ENCODE measurements around the gene PSMD5. TPM values are rescaled to one million over a fixed set of nuclear protein-coding genes. Genes with fewer than 3 reads are reported as not detected.

The PSMD5 gene
- total RNA-seq, 1 experiment from 2014 or later: 68.1 TPM

GRCh38 chr9:120888626-120889025, 45.9 kb upstream of the PSMD5 start:
- H3K9me3 ChIP-seq: no peaks in the 10 kb centered on the region
- Mint-ChIP-seq H3K4me3 (ENCODE audit: unreplicated experiment) (no peak overlapping the region), H3K27ac (ENCODE audit: unreplicated experiment) (no peak overlapping the region), H3K9me3 (ENCODE audit: unreplicated experiment) (no peaks in the 10 kb centered on the region), H3K4me1 (ENCODE audit: low read depth, unreplicated experiment) (peaks cover 14% of the 10 kb centered on the region), H3K27me3 (ENCODE audit: insufficient read depth, unreplicated experiment) (no peaks in the 10 kb centered on the region), H3K36me3 (ENCODE audit: insufficient read depth, unreplicated experiment) (no peaks in the 10 kb centered on the region)
- no TSS peak for BruUV-seq (replicated peaks)
- CTCF ChIA-PET: no interaction called here
- DNase-seq: no peak
- TF ChIP-seq CTCF (IDR thresholded peaks at IDR 0.05; ENCODE audit: insufficient read depth in 1 of 2, low read depth in 1 of 2, low read length in 1 of 2, severe bottlenecking in 1 of 2, unreplicated experiment in 1 of 2): no peak
- intact Hi-C loops (cut with micrococcal nuclease; ENCODE audit: unreplicated experiment): no loop called here
- H3K4me1 ChIP-seq: 0 out of 2 replicates have a peak, but pooled peaks cover 6% of the 10 kb centered on the region
- no peak overlapping the region for H3K4me3 ChIP-seq (ENCODE audit: low read depth, low read length)
- no peaks in the 10 kb centered on the region for H3K27me3 ChIP-seq (replicated peaks; ENCODE audit: control insufficient read depth, insufficient read depth, low read length)
- no peaks in the 10 kb centered on the region for H3K36me3 ChIP-seq (ENCODE audit: control insufficient read depth, insufficient read depth, low read length)
- POLR2A ChIA-PET: no interaction called here

GRCh38 chr9:120886490-120886967, 43.8 kb upstream of the PSMD5 start:
- H3K27ac Mint-ChIP-seq (ENCODE audit: unreplicated experiment): no peak overlapping the region
- Histone ChIP-seq H3K4me3 (ENCODE audit: low read depth, low read length) (no peak overlapping the region), H3K36me3 (ENCODE audit: control insufficient read depth, insufficient read depth, low read length) (no peaks in the 10 kb centered on the region), H3K4me1 (0 out of 2 replicates have a peak, but pooled peaks cover 6% of the 10 kb centered on the region), H3K27me3 (replicated peaks; ENCODE audit: control insufficient read depth, insufficient read depth, low read length) (no peaks in the 10 kb centered on the region), H3K9me3 (no peaks in the 10 kb centered on the region)
- CTCF ChIA-PET: interaction anchor here (1.4 kb wide), 1 partner anchor 14 kb away, joined by 4 read pairs; no protein-coding TSS in a partner anchor
- H3K27me3 Mint-ChIP-seq (ENCODE audit: insufficient read depth, unreplicated experiment): no peaks in the 10 kb centered on the region
- intact Hi-C loops (cut with micrococcal nuclease; ENCODE audit: unreplicated experiment): no loop called here
- POLR2A ChIA-PET: no interaction called here
- TF ChIP-seq CTCF (IDR thresholded peaks at IDR 0.05; ENCODE audit: insufficient read depth in 1 of 2, low read depth in 1 of 2, low read length in 1 of 2, severe bottlenecking in 1 of 2, unreplicated experiment in 1 of 2): no peak
- H3K9me3 Mint-ChIP-seq (ENCODE audit: unreplicated experiment): no peaks in the 10 kb centered on the region
- no peak for DNase-seq
- H3K4me1 Mint-ChIP-seq (ENCODE audit: low read depth, unreplicated experiment): peaks cover 14% of the 10 kb centered on the region
- no peak overlapping the region for H3K4me3 Mint-ChIP-seq (ENCODE audit: unreplicated experiment)
- BruUV-seq (replicated peaks): no TSS peak
- H3K36me3 Mint-ChIP-seq (ENCODE audit: insufficient read depth, unreplicated experiment): no peaks in the 10 kb centered on the region

- Histone ChIP-seq H3K4me3 (ENCODE audit: low read depth, low read length) (no peak overlapping the region), H3K4me1 (0 out of 2 replicates have a peak, but pooled peaks cover 6% of the 10 kb centered on the region), H3K27me3 (replicated peaks; ENCODE audit: control insufficient read depth, insufficient read depth, low read length) (no peaks in the 10 kb centered on the region), H3K36me3 (ENCODE audit: control insufficient read depth, insufficient read depth, low read length) (no peaks in the 10 kb centered on the region), H3K9me3 (no peaks in the 10 kb centered on the region)
- no TSS peak for BruUV-seq (replicated peaks)
- Mint-ChIP-seq H3K36me3 (ENCODE audit: insufficient read depth, unreplicated experiment) (no peaks in the 10 kb centered on the region), H3K4me1 (ENCODE audit: low read depth, unreplicated experiment) (peaks cover 12% of the 10 kb centered on the region), H3K27me3 (ENCODE audit: insufficient read depth, unreplicated experiment) (peaks cover under 1% of the 10 kb centered on the region), H3K27ac (ENCODE audit: unreplicated experiment) (no peak overlapping the region), H3K4me3 (ENCODE audit: unreplicated experiment) (no peak overlapping the region), H3K9me3 (ENCODE audit: unreplicated experiment) (no peaks in the 10 kb centered on the region)
- intact Hi-C loops (cut with micrococcal nuclease; ENCODE audit: unreplicated experiment): no loop called here
- TF ChIP-seq CTCF (IDR thresholded peaks at IDR 0.05; ENCODE audit: insufficient read depth in 1 of 2, low read depth in 1 of 2, low read length in 1 of 2, severe bottlenecking in 1 of 2, unreplicated experiment in 1 of 2): no peak
- CTCF ChIA-PET: interaction anchor here (1.4 kb wide), 1 partner anchor 13 kb away, joined by 4 read pairs; no protein-coding TSS in a partner anchor
- DNase-seq: no peak
- POLR2A ChIA-PET: no interaction called here
Observed at GRCh38 chr9:120885958-120886357, 43.2 kb upstream of the PSMD5 start.
